HG03135 (cell line): ENCODE results near the gene FUCA1.
"Not testable (repeated sequence)": the region's sequence is repeated elsewhere in the genome, so short reads cannot be mapped to it uniquely, and the experiment has no call there.

Source experiments
- ATAC-seq: cut with Tn5 transposase; IDR thresholded peaks from one replicate; pipeline ENCODE4 v1.9.1; 2021; ENCODE audit warnings: mild to moderate bottlenecking, moderate library complexity; ENCODE audit not compliant: unreplicated experiment

The FUCA1 gene

DNA sequence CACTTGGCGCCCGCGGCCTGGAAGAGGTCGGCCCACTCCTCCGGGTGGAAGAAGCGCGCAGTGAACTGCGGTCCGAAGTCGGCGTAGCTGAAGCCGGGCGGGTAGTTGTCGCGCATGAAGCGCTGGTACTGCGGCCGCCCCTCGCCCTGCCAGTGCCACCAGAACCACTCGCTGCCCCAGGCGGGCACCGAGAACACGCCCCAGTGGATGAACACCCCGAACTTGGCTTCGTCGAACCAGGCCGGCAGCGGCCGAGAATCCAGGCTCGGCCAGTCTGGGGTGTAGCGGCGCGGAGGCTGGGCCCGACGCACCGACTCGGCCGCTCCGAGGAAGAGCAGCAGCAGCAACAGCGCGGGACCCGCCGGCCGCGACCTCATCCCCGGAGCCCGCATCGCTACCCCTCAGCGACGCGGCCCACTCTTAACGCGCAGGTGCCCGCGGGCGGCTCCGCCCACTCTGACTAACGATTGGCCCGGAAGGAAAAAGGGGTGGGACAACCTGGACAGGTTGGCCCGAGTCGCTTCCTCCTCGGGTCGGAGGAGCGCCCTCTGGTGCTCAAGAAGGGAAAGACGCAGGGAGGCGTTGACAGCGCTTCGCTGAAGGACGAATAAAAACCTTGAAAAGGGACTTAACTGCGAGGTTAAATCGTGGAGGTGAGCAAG is at the start of gene FUCA1:
Gene FUCA1 (minus strand): TSS at position 396 of the 662 bp plus-strand sequence. CDS start 4 bp downstream, at position 392.
- peak; percentile 88 for ATAC-seq

DNA sequence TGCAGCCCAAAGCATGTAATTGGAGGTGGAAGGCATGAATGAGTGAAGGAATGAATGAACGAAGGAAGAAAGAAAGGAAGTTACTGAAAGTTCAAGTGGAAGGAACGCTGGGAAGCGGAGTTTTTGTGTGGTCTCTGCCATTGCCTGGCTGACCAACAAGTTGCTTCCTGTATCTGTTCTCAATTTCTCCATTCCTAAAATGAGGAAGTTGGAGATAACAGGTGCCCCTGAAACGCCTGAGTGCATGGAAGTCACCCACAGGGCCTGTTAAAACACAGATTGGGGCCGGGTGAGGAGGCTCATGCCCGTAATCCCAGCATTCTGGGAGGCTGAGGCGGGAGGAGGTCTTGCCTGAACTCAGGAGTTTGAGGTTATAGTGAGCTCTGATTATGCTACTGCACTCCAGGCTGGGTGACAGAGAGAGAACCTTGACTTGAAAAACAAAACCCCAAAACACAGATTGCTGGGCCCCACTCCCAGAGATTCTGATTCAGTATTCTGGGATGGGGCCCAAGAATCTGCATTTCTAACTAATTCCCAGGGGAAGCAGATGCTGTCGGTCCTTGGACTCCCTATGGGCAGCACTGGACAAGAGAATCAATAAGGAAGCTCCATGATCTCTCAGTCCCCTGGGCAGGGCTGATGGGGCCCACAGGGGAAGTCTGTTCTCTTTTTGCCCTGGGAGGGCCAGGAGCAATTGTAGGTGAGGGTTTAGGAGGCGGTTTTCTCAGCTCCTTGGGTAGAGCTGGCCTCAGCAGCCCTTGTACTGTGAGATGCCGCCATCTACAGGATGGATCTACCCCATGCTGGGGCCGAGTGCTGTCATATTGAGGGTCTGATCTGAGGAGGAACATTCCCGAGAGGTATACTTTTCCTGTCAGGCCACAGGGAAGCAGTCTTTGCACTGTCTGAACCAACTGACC is 48.4 kb upstream of the FUCA1 start:
- peak; percentile 67 for ATAC-seq

DNA sequence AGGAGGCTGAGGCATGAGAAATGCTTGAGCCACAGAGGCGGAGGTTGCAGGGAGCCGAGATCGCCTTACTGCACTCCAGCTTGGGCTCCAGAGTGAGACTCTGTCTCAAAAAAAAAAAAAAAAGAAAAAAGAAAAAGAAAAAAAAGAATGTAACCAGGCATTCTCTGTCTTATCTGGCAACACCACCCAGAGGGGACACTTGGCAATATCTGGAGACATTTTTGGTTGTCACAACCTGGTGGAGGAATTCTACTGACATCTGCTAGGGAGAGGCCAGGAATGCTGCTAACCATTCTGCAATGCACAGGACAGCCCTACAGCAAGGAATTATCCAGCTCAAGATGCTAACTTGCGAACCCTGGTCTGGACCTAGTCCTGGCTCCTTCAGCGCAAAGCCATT is 47.4 kb upstream of the FUCA1 start:
- ATAC-seq, result no peak

DNA sequence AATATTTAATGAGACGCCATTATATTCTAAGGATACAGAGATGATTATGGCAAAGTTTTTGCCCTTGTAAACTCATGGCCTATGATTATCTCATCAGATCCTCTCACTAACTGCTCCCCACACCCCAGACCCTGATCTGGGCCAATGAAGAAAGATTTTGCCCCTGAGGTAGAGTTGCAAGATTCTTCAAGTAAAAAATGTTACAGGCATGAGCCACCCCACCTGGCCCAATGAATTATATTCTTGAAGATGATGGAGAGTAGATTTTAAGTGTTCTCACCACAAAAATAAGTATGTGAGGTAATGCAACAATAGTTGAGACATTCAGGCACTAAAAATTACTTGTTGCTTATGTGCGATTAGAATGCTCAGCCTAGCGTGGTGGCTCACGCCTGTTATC is 46.8 kb upstream of the FUCA1 start:
- ATAC-seq, result no peak

DNA sequence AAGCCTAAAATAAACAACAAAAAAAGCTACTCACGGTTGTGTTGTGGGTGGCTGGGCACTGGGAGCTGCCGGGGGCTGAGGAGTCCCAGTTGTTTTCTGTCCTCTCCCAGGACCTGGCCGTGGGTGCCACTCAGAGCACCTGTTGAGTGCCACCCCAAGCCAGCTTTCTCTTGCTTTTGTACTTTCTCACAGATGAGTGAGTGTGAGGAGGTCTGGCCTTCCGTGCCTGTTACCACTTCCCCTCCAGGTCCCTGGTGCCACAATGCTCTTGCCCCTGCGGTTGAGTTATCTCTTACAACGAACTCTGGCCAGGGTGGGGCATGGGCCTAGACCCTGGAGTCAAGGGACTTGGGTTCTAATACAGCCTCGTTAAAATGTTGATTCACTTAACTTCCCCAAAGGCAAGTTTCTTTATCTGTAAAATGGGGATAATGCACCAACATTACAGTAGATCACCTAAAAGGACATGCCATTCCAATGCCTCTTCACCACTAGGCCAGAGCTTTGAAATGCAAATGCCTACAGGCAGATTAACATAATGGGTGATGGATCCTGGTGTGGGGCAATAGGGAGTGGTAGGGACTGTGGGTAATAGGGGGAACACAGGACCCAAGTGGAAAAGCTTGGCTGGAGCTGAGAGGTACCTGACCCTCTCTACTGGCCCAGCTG is 45.3 kb upstream of the FUCA1 start, which contains the start of gene CNR2:
Gene CNR2 (minus strand): TSS at position 151 of the 669 bp plus-strand sequence. CDS start 37,745 bp downstream, outside the sequence.
- no peak for ATAC-seq

DNA sequence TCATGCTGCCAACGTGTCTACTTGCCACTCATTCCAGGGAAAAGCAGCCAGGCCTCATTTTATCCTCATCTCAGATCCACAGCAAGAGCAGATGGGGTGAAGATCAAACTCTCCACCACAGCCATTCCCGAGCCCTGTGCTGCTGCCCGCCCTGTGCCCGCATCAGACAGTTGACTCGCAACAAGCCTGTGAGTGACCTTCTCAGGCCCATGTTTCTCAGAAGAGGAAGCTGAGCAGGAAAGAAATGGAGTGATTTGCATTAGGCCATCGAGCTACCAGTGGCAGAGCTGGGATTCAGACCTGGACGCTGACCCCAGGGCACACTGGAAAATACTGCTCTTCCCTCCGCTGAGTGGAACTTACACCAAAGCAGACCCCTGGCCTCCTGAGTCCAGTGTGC is 43.8 kb upstream of the FUCA1 start:
- no peak for ATAC-seq

DNA sequence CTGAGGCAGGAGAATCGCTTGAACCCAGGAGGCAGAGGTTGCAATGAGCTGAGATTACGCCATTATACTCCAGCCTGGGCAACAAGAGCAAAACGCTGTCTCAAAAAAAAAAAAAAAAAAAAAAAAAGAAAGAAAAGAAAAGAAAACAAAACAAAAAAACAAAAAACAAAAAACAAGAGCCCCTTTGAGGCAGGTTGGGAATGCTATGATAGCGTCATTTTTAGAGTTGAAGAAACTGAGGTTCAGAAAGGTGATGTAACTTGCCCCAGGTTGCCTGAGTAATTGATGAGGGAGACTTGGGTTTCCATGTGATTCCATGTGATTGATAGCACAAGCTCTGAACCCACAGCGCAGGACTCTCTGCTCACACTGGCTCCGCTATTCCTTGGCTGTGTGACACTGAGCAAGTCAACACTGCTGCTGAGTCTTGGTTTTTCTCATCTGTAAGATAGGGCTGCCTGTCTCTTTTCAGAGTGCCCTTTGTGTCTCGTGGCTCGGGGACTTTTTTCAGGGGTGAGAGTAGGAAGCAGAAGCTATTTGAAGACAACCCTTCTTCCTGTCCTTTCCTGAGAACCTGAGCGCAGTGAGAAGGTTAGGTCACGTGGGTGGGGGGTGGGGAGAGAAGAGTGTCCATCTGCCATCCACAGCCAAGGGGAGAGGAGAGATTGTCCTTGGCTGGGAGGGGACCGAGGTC is 42.6 kb upstream of the FUCA1 start:
- no peak for ATAC-seq

DNA sequence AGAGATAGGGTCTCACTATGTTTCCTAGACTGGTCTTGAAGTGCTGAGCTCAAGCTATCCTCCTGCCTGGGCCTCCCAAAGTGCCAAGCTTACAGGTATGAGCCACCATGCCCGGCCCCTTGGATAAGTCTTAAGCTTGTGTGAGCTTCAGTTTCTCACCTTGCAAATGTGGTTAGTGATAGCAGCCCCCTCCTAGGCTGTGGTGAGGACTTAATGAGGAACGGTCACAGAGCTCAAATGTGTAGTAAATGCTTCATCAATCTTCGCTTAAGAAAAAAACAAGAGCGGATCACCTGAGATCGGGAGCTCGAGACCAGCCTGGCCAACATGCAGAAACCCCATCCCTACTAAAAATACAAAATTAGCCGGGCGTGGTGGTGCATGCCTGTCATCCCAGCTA is 42.1 kb upstream of the FUCA1 start:
- ATAC-seq, result no peak

DNA sequence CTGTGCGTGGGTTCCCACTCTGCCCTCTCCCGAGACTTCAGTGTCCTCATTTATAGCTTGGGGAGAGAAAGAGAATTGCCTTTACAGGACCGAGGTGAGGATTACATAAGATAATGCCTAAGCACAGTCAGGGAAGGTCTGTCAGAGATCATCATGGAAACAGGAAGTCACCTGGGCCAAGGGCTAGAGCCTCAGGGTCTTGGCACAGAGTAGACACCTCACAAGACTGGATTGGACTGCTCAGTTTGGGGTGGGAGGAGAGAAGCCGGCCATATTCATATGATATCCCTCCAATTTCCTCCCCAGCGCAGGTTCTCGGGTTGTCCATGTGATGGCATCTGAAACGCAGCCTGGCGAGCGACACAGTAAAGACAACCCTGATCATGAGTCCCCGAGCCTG is 41.3 kb upstream of the FUCA1 start:
- ATAC-seq, result no peak

DNA sequence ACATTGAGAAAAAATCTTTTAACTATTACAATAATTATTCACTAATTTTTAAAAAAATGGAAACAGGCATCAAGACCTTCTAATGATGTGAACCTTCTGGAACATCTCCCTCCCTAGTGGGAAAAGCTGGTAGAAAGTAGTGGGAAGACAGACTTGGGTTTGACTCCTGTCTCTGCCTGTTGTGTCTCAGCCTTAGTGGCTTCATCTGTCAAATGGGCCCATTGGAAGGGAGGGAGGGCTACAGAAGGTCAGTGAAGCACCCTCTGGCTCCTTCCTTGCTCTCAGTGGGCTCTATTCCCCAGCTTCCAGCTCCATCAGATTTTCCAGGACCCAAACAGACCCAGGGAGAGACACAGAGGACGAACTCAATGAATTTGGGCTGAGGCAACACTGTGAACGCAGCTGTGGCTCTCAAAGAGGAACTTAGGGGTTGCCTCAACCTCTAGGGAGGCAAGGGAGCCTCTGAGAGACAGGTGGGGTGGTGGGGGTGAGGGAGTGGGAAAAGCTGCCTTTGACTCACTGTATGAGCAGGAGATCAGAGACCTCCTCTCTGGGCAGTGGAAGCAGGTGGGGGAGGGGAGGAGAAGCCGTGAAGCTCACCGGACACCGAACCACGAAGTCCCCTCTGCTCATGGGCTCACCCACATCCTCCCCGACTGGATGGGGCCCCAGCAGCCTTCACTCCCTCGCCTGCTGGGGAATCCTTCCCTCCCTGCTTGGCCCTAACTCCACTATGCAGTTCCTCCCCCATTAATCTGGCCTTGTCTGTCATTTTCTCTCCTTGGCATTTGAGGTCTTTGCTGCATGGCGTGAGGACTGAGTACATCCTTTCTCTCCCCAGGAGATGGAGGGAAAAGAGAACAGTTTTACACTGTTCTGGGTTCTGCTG is 40.6 kb upstream of the FUCA1 start:
- ATAC-seq, result peak; percentile 29

DNA sequence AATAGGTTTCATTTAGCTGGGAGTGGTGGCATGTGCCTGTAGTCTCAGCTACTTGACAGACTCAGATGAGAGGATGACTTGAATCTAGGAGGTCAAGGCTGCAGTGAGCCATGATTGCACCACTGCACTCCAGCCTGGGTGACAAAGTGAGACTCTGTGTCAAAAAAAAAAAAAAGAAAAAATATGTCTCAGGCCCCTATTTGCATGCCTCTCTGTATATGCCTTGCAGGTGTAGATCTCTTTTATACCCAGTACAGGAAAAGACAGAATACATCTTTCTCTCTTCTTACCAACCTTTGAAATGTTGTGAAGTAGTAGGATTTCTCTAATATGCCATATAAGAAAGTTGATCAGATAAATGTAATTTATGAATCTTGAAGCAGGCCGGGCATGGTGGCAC is 38.6 kb upstream of the FUCA1 start:
- ATAC-seq, result no peak

DNA sequence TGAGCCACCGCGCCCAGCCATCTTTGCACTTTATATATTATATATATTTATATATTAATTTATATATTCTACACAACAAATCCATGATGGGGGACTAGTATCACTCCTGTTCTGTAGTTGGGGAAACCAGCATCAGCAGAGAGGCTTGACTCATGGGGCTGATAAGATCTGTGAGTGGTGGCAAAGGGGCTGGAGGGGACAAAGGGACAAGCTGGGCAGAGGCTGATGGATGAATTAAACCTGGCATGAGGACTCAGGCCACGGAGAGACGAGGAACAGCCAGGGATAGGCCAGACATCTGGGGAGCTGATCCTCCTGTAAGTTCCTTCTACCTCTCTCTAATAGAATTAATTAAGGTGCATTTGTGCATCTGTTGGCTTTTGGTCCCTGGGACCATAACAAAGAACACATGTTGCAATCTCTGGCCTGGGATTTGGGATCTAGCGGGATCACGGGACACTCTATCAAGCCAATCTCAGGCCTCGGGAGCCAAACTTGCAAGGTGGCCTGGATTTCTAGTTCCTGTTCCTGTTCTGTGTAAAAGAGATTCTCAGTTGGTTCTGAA is 37.5 kb upstream of the FUCA1 start:
- ATAC-seq, result no peak

DNA sequence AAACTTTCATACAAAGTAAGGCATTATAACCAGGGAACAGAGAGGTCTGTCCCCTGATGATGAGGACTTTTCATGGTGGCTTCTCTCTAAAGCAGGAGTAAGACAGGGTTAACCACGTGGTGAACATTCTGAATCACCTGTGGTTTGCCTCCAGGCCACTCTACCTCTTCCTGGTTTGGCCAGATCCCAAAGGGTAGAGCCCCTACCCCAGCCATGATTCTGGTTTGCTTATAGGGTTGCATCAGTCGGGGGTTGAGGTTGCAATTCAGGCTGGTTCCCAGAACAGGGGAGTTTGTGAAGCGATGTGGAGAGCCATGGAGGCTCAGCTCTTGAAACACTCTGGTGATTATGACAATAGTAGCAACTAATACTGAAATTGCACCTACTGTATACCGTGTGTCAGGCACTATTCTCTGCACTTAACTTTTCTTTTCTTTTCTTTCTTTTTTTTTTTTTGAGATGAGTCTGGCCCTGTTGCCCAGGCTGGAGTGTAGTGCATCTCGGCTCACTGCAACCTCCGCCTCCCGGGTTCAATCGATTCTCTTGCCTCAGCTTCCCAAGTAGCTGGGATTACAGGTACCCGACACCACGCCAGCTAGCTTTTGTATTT is 36.8 kb upstream of the FUCA1 start:
- ATAC-seq, result peak; percentile 28

DNA sequence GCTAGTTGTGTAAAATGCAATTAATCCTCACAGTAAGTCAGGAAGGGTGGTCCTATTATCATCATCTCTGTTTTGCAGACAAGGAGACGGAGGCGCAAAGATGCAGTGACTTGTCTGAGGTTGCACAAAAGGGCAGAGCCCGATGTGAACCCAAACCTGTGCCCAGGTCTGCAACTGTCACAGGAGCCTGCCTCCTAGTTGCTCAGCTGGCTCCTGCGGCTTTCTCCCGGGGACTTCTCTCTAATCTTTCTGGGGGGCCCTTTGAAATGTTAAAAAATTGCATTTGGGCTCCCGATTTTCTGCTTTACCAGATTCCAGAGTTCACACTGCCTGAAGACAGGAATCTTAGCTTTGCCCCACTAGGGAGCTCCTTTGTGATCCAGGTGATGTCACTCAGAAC is 35.7 kb upstream of the FUCA1 start:
- no peak for ATAC-seq

DNA sequence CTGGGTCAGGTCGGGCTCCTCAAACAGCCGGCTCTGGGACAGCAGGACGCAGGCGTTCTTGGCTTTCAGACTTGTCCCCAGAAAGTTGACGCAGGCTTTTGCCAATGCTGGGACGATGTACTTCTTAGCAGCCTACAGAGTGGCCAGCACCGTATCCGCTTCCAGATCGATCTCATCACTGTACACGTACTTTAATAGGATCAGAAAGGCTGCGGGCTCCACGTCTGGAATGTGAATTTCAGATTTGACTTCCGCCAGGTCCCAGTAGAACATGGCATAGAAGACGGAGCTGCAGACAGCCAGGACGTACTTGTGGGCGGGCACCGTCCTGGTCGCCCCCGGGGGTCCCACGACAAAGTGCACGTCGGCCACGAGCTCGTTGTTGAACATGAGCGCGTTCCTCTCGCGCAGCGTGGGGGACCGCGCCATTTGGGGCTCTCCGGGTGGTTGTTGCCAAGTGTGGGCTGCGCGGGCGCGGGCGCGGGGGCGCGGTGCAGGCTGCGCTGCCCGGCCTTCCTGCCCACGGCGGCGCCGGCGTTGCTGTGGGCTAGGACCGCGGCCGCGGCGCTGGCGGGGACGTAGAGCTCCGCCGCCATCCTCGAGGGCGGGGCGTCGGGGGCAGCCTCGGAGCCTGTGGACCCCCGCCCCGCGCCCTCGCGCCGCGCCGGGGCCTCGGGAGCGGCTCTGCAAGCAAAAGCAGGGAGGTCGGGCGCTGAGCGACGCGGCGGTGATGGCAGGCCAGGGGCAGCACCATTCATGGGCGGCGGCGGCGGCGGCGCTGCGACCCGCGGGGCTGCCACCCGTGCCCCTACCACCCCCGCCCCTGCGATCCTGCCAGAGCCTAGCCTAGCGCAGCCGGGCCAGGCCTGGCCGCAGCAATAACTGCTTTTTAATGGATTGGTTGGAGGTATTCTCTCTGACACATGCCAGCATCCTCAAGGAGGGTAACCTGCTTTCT is 34.5 kb upstream of the FUCA1 start:
- no peak for ATAC-seq

DNA sequence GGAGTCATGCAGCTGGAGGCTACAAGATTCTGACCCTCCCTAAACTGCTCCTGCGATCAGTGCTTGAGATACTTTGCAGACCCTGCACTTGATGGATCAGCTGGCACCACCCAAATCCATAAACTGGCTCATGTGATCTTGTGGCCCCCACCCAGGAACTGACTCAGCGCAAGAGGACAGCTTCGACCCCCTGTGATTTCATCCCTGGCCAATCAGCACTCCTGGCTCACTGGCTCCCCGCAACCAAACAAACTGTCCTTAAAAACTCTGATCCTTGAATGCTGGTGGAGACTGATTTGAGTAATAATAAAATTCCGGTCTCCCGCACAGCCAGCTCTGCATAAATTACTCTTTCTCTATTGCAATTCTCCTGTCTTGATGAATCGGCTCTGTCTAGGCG is 31.9 kb upstream of the FUCA1 start:
- not testable (repeated sequence) for ATAC-seq

DNA sequence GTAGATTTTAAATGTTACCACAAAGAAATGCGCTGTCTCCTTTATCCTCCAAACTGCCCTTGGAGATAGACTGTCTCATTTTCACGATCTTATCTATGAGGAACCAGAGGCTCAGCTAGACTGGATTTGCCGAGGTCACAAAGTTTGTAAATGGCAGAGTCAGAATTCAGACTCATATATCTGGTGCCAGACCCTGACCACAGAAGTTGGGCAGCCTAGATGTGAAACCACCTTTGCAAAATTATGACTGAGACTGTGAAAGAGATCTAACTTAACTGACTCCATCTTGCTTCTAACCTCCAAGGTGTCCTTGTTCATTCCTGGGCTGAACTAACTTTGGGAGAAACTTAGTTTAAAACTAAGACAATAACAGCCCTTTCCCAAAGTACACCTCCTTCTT is 31.0 kb upstream of the FUCA1 start:
- no peak for ATAC-seq

DNA sequence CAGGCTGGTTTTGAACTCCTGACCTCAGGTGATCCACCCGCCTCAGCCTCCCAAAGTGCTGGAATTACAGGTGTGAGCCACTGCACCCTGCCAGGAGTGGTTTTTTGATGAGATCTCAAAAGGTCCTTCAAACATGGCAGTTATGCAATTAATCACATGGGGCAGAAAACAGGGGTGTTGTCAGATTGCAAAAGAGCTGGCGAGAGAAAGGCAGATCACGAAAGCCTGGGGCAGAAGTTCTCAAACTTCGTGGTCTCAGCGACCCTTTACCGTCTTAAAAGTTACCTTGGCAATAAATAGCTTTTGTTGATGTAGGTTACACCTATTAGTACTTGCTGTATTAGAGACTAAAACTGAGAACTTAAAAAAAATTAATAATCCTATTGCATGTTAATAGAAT is 29.0 kb upstream of the FUCA1 start:
- ATAC-seq, result no peak
